T-helper 2 cell (primary cell): ENCODE measurements around the gene PCP2.

Experiments used
- DNase-seq, 5 experiments: peaks; one replicate each; pipeline versions ENCODE4 v3.0.0 to v3.0.0-alpha.2; 2012 to 2022

The PCP2 gene

GRCh38 chr19:7638802-7639465, 5.4 kb upstream of the PCP2 start:
- DNase-seq = no peak

GRCh38 chr19:7637374-7638256, 4.1 kb upstream of the PCP2 start:
- DNase-seq = peak in 1 of 5 experiments; percentile 43

GRCh38 chr19:7636691-7637373, 3.3 kb upstream of the PCP2 start, which contains the start of gene STXBP2:
Gene STXBP2, plus strand, starts transcription at chr19:7637110. Its CDS starts 40 bp downstream, at chr19:7637150.
- DNase-seq = peak; percentile 85 to 96 (median 90)

GRCh38 chr19:7636317-7636690, 2.8 kb upstream of the PCP2 start:
- DNase-seq = no peak

- DNase-seq = no peak
These were observed 2.2 kb upstream of the PCP2 start for GRCh38 chr19:7635670-7636069.

GRCh38 chr19:7632340-7633203, 947 bp downstream of the PCP2 start:
- DNase-seq = no peak

GRCh38 chr19:7631577-7631976, 1.9 kb downstream of the PCP2 start:
- no peak for DNase-seq

DNA sequence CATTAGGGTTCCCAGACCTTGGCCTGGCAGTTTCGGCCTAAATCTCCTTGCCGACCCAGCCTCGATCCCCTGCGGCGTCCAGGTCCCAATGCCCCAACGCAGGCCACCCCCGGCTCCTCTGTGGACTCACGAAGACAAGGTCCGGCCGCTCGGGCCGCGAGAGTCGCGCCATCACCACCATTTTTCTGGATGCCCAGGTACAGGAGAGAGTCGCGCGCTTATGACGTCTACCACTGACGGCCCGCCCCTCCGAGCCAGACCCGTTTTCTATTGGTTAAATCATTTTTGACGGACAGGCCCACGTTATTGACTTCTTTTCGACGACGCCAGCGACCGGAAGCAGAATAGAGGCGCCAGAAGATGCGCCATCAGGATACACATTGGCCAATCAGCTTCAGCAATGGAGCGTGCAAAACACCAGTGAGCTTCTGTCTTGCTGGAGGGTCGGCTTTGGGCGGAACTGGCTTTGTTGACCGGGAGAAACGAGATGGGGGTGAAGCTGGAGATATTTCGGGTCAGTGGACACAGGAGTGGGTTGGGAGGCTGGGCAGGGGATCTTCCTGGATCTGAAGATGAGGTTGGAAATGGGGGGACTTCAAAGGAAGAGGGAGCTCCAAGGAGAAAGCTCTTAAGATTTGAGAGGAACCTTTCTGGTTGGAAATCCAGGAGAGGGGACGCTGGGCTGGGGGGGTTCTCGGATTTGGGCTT, 4.0 kb downstream of the PCP2 start, which contains the start of the genes PET100 and XAB2:
Gene PET100, plus strand, starts transcription at position 447 of the 708 bp plus-strand sequence. Its CDS starts 41 bp downstream, at position 488.
Gene XAB2, minus strand, starts transcription at position 199 of the 708 bp plus-strand sequence. Its CDS starts 18 bp downstream, at position 181.
- peak; percentile 79 to 99 (median 91) for DNase-seq

DNA sequence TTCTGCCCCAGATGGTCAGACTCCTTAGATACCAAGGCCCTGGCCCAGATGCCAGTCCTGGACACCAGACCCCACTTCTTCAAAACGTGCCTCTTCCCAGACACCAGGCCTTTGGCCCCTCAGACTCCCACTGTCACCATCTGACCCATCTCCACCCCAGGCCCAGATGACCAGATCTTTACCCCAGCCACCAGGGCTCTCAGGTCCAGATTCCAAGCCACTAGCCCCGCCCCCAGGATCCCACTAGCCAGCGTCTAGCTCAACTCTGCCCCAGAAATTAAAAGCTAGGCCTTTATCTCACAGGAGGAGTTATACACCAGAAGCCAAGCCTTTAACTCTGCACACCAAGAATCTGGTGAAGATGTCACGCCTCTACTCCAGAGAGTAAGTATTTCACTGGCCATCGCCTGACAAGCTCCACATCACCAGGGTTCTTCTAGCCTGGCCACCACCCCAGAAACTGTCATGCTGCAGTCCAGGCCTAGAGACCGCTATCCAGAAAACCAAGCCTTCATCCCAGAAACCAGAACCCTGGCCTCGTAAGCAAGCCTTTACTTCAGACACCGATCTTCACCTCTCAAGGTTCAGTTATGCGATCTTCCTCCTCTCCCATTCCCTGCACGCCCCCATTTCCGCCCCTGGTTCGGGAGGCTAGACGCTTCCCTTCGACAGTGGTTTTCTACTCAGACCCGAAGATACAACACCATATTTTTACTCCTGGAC, 4.8 kb downstream of the PCP2 start:
- no peak for DNase-seq

DNA sequence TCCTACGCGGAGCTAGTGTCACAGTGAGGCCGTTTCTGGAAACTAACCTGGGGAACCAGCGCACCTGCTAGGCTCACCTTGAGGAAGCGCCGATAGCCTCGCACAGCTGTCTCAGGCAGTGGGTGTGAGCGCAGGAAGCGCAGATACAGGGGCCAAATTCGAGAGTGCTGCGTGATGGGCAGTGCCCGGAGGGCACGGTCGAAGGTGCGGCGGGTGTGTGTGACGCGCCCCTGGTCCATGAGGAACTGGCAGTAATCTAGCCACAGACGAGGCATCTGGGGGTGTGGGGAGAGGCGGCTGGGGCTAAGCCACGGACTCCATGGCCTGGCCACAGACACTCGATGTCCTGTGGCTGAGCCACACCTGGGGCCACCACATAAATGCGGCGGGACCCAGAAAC, 6.4 kb downstream of the PCP2 start:
- no peak for DNase-seq

DNA sequence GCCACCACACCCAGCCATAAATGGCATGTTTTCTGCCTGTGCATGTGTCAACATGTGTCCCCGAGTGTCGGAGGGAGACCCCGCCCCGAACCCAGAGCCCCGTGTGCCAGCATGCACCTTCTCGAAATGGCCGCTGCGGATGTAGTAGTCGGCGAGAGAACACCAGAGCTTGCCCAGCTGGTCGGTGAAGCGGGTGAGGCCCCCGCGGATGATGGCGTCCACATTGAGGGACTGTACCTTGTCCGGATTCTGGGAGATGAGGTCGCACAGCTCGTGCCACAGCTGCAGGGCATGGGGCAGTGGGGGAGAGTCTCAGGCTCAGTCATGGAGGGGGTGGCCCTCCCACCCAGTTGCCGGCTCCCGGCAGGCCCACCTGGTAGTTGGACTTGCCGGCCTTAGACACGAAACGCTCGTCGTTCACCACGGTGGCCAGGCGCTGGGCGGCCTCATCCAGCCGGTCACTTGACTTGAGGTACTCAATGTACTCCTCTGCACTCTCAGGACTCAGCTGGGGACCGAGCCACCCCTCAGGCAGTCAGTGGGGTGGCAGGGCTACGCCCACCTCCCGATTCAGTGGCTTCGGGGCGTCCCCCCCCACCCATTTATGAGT, 7.7 kb downstream of the PCP2 start:
- no peak for DNase-seq

GRCh38 chr19:7624810-7625209, 8.7 kb downstream of the PCP2 start:
- no peak for DNase-seq

GRCh38 chr19:7623725-7624603, 9.6 kb downstream of the PCP2 start:
- no peak for DNase-seq

DNA sequence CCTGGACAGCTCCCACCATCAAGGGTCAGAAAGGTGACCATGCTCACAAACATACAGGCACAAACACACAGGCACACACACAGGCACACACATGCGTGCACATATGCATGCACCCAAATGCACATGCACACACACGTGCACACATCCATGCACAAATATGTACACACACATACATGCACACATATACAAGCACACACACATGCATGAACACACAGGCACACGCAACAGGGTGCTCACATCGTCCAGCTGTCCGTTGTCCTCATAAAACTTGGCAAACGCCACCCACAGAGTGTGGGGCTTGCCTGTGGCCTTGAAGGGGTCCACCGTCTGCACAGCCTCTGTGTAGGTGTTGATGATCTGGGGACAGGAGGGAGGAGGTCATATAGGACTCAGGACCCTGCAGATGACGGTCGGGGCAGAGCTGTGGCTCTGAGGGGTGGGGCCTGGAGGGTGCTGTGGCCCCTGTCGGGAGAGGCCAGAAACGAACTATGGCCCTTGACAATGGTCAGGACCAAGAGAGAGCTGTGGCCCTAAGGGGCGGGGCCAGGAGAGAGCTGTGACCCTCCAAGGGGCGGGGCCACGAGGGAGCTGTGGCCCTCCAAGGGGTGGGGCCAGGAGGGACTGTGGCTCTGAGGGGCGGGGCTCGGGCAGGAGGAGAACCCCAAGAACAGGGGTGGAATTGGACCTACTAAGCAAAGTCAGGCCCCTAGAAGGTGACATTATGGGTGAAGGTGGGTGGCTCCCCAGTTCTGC, 10.4 kb downstream of the PCP2 start:
- DNase-seq = no peak

DNA sequence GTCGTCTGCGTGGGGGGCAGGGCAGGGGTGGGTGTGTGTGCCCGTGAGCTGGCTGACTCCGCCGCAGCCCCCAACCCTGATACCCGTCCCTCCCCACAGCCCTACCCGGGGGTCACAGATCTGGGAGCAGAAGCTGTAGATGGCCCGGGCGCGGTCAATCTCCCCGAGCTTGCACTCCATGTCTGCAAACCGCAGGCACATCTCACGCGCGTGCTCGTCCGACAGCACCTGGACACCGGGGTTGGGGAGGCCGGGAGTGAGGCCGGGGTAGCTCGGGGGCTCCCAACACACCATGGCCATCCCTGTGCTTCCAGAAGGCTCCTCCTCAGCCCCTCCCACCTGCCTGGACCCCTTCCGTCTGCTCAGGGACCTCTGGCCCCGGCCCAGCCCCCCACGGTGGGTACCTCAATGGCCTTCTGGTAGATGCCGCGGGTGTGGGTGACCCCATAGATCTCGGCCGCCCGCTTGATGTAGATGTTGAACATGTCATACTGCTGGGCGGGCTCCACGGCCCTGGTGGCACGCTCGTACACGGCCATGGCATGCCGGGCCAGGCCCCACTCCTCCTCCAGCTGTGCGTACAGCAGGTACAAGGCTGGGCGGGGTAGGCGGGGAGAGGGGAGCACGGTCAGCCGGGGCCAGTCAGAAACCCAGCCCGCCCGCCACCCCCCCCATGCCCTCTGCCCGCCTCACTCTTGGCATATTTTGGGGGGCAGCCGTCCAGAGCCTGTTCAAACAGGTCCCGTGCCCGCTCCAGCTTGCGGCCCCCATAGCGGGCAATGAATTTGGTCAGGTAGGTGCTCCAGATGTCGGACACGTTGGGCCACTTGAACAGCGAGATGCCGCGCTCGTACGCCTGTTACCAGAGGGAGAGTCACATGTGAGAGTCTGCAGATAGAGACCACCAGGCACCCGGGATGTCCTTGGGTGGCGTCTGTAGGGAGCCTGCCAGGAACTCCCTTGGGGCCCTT, 12.8 kb downstream of the PCP2 start:
- DNase-seq = no peak

DNA sequence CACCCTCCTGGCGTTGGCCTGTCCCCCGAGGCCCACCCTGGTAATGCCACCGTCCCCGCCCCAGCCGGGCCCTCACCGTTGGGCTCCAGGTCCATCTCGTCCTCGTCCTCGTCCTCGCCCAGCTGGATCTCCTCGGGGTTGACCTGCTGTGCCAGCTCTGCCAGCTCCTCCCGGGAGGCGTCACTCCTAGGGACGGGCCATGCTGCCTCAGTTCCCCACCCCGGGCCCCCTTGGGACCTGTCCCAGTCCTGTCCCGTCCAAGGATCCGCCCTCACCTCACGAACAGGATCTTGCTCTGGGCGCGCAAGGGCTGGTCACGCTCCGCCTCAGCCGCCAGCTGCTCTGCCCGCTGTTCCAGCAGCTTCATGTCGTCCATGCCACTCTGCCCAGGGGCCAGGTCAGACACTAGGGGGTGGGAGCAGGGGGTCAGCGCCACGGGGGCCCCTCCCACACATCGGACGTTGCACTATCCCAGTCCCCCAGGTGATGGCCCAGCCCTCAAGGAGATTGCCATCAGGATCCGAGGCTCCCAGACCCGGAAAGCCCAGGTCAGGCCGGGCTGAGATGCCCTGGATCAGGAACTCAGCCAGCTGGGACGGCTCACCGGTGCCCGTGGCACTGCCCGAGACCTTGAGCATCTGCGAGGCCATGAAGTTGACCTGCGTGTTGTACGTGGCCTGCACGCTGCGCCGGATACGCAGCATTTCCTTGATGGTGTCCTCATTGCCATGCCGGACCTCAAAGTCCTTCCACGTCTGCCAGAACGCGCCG, 13.7 kb downstream of the PCP2 start:
- no peak for DNase-seq
